ENCODE results near the gene DDB1.

DNA sequence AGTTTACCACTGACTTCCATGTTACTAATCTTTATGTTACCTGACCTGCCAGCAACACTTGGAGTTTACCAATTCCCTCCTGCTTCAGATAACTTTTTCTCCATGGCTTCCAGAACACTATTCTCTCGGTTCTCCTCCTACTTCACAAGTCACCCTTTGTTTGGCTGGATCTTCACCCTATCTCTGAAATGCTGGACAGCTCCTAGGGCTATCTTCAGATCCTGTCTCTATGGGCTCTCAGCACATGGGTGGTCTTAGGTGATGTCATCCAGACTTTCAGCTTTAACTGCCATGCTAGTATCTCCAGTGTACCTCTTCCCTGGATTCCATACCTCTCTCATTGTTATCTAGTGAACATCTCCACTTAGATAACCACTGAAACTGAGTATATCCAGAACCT is 25.6 kb downstream of the DDB1 start:
- TF ChIP-seq EZH2 (IDR thresholded peaks at IDR 0.05) (no peak), POLR2AphosphoS5 (IDR thresholded peaks at IDR 0.05; ENCODE audit: borderline replicate concordance, low read depth, low read length) (no peak)

All from SK-N-MC (cell line).